ENCODE data around the gene DNAAF9. TPM values are rescaled to one million over a fixed set of nuclear protein-coding genes. Genes with fewer than 3 reads are reported as not detected.

The DNAAF9 gene
- total RNA-seq, 1 donor from 2014 or later, result 12.6 TPM

DNA sequence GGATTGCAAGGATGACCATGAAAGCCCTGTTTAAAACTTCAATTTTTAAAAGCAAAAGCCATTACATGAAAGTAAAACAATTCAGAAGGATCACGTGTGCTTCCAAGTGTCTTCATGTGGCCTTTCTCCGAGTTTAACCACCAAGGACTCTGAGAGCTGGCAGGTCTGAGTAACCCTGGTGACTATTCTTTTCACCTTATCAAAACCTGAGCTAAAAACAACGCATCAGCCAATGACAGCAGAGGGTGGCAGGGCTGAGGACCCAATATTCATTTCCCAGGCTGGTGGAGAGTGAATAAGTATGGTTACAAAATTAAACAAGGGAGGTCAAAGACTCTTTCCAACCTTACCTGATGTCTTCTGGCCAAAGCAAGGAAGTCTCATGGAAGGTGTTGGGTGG, 46.7 kb downstream of the DNAAF9 start:
- Histone ChIP-seq H3K27me3 (ENCODE audit: control insufficient read depth, insufficient read depth, low read length) (no peaks in the 10 kb centered on the region), H3K36me3 (ENCODE audit: control insufficient read depth, insufficient read depth, low read length) (no peaks in the 10 kb centered on the region), H3K4me3 (ENCODE audit: low read depth, low read length) (no peak overlapping the region)
- TF ChIP-seq, protein P1, sequence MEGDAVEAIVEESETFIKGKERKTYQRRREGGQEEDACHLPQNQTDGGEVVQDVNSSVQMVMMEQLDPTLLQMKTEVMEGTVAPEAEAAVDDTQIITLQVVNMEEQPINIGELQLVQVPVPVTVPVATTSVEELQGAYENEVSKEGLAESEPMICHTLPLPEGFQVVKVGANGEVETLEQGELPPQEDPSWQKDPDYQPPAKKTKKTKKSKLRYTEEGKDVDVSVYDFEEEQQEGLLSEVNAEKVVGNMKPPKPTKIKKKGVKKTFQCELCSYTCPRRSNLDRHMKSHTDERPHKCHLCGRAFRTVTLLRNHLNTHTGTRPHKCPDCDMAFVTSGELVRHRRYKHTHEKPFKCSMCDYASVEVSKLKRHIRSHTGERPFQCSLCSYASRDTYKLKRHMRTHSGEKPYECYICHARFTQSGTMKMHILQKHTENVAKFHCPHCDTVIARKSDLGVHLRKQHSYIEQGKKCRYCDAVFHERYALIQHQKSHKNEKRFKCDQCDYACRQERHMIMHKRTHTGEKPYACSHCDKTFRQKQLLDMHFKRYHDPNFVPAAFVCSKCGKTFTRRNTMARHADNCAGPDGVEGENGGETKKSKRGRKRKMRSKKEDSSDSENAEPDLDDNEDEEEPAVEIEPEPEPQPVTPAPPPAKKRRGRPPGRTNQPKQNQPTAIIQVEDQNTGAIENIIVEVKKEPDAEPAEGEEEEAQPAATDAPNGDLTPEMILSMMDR (IDR thresholded peaks at IDR 0.05; ENCODE audit: insufficient read depth, low read length, poor library complexity, severe bottlenecking), result no peak
- DNase-seq (ENCODE audit: low read depth), result no peak

GRCh38 chr20:3358676-3359340, 48.7 kb downstream of the DNAAF9 start:
- Histone ChIP-seq H3K36me3 (ENCODE audit: control insufficient read depth, insufficient read depth, low read length) (no peaks in the 10 kb centered on the region), H3K4me3 (ENCODE audit: low read depth, low read length) (no peak overlapping the region), H3K27me3 (ENCODE audit: control insufficient read depth, insufficient read depth, low read length) (no peaks in the 10 kb centered on the region)
- TF ChIP-seq, protein P1 (IDR thresholded peaks at IDR 0.05; ENCODE audit: insufficient read depth, low read length, poor library complexity, severe bottlenecking), result no peak
- no peak for DNase-seq (ENCODE audit: low read depth)

Other genes starting within 250 kb of the DNAAF9 start
- 13.4 and 14.3 TPM in 2 replicates for gene FASTKD5, start 247.8 kb downstream of the DNAAF9 start, total RNA-seq
- 5.1 and 5.6 TPM in 2 replicates for gene UBOX5, start 247.8 kb downstream of the DNAAF9 start, total RNA-seq
- gene LZTS3, start 234.1 kb downstream of the DNAAF9 start, total RNA-seq, result 10.4 and 11.3 TPM in 2 replicates
- gene DDRGK1, start 203.0 kb downstream of the DNAAF9 start, total RNA-seq, result 89.8 and 108 TPM in 2 replicates
- gene ITPA, start 198.2 kb downstream of the DNAAF9 start, total RNA-seq, result 71.2 and 80.5 TPM in 2 replicates
- gene SLC4A11, start 168.5 kb downstream of the DNAAF9 start, total RNA-seq, result 4.9 and 8.5 TPM in 2 replicates
- 26.8 and 30.6 TPM in 2 replicates for gene ATRN, start 63.3 kb upstream of the DNAAF9 start, total RNA-seq